Calu3 (cell line): Measurements from ENCODE around the gene PRKN. TPM values are rescaled to one million over a fixed set of nuclear protein-coding genes. Genes with fewer than 3 reads are reported as not detected.

Source experiments
- BruUV-seq: library from RNA; stranded (reverse); fragments of 400-500 nt; replicated peaks from 2 replicates; lab custom pipeline; 2021; lab: Mats Ljungman, UMichigan
- CTCF ChIA-PET: fragments of 300-600 bp; sonication (Branson Sonifier 250); formaldehyde crosslinking; loops from one replicate; lab custom pipeline; 2022; ENCODE audit warnings: antibody characterized with exemption; lab: Charles Lee
- DNase-seq: peaks from one replicate; pipeline ENCODE4 v3.0.0; 2022
- H3K27ac Mint-ChIP-seq: one replicate; pipeline ENCODE4 v1.8.0; 2022; ENCODE audit warnings: mixed read lengths; ENCODE audit not compliant: unreplicated experiment
- H3K27me3 Mint-ChIP-seq: one replicate; pipeline ENCODE4 v1.8.0; 2022; ENCODE audit warnings: mixed read lengths; ENCODE audit not compliant: unreplicated experiment
- H3K36me3 Mint-ChIP-seq: one replicate; pipeline ENCODE4 v1.8.0; 2022; ENCODE audit warnings: mild to moderate bottlenecking, moderate library complexity, mixed read lengths; ENCODE audit not compliant: insufficient read depth, unreplicated experiment
- H3K4me1 Mint-ChIP-seq: one replicate; pipeline ENCODE4 v1.8.0; 2022; ENCODE audit warnings: mild to moderate bottlenecking, low read depth, mixed read lengths; ENCODE audit not compliant: unreplicated experiment
- H3K4me3 Mint-ChIP-seq: one replicate; pipeline ENCODE4 v1.8.0; 2022; ENCODE audit warnings: mild to moderate bottlenecking, low read depth, moderate library complexity, mixed read lengths; ENCODE audit not compliant: unreplicated experiment
- H3K9me3 Mint-ChIP-seq: one replicate; pipeline ENCODE4 v1.8.0; 2022; ENCODE audit warnings: low read depth, mixed read lengths; ENCODE audit not compliant: unreplicated experiment
- CTCF ChIP-seq: fragments of 200-600 bp; IDR thresholded peaks from one replicate; pipeline ENCODE4 v1.8.0; 2022; ENCODE audit warnings: antibody characterized with exemption; ENCODE audit not compliant: unreplicated experiment
- intact Hi-C: fragments of 100-400 bp; cut with micrococcal nuclease; formaldehyde crosslinking; loops from one replicate; pipeline ENCODE4 v1.10.0; 2022; ENCODE audit not compliant: unreplicated experiment
- total RNA-seq: library from RNA; stranded (reverse); gene quantifications from 2 replicates; pipeline ENCODE4 v1.2.3, GENCODE V29; 2022

The PRKN gene
- total RNA-seq, 1 experiment from 2014 or later = 3.8 TPM

DNA sequence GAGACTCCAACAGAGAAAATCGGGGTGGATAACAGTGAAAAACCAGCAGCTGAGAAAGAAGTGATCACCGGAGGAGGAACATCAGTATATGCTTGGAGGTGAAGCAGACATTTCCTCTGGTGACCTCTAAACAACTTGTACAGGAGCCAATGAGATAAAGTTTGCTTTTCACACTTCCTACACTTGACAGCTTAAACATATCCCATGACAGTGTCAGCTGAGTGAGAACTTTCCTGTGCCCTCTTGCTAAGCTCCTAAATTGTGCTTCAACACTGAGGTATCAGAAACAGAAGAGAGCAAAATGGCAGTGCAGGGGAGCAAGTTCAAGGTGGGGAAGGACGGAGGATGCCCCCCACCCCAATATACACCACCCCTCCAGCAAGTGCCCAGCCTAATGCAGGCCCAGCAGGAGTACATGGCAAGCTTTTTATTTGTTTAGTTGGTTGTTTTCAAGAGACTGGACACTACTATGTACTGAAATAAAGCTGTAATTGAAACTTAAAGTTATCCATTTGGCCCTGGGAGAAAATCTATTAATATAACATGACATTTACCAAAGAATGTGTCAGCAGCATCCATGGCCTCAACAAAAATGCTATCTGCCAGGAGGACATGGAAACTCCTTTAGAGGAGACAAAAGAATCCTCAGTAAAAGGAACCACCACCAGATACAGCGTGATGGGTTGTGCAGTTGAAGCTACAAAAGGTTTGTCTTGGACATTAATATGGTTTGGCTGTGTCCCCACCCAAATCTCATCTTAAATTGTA, 540.2 kb downstream of the PRKN start:
- CTCF ChIA-PET = interaction anchor here (0.6 kb wide), 1 partner anchor 275 kb away, joined by 3 read pairs; no protein-coding TSS in a partner anchor
- intact Hi-C loops = no loop called here
- no peak for DNase-seq
- no peaks in the 10 kb centered on the region for H3K9me3 Mint-ChIP-seq
- no peaks in the 10 kb centered on the region for H3K36me3 Mint-ChIP-seq
- H3K4me3 Mint-ChIP-seq = no peak overlapping the region
- H3K27ac Mint-ChIP-seq = no peak overlapping the region
- no peaks in the 10 kb centered on the region for H3K27me3 Mint-ChIP-seq
- BruUV-seq = no TSS peak
- no peak for TF ChIP-seq CTCF
- no peaks in the 10 kb centered on the region for H3K4me1 Mint-ChIP-seq

DNA sequence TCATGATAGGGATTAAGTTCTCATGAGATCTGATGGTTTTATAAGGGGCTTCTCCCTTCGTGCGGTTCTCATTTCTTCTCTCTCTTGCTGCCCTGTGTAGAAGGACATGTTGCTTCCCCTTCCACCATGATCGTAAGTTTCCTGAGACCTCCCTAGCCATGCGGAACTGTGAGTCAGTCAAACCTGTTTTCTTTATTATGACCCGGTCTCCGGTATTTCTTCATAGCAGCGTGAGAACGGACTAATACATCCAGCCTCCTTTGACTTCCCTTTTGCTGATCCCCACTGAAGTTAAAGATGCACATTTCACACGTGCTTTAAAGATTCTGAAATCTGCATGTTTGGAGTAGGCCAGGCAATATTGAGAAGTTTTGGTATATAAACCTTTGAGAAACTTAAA, 543.1 kb downstream of the PRKN start:
- Mint-ChIP-seq H3K27me3 (no peaks in the 10 kb centered on the region), H3K4me3 (no peak overlapping the region), H3K9me3 (no peaks in the 10 kb centered on the region), H3K4me1 (peaks cover 10% of the 10 kb centered on the region), H3K27ac (no peak overlapping the region), H3K36me3 (no peaks in the 10 kb centered on the region)
- BruUV-seq = no TSS peak
- intact Hi-C loops = no loop called here
- CTCF ChIA-PET = no interaction called here
- DNase-seq = no peak
- no peak for TF ChIP-seq CTCF

GRCh38 chr6:162181741-162182401, 545.7 kb downstream of the PRKN start:
- Mint-ChIP-seq H3K27ac (no peak overlapping the region), H3K4me3 (no peak overlapping the region), H3K4me1 (peaks cover 18% of the 10 kb centered on the region), H3K27me3 (no peaks in the 10 kb centered on the region), H3K36me3 (no peaks in the 10 kb centered on the region), H3K9me3 (no peaks in the 10 kb centered on the region)
- CTCF ChIA-PET = no interaction called here
- BruUV-seq = no TSS peak
- DNase-seq = no peak
- no peak for TF ChIP-seq CTCF
- intact Hi-C loops = no loop called here

GRCh38 chr6:162181111-162181510, 546.5 kb downstream of the PRKN start:
- no peaks in the 10 kb centered on the region for H3K27me3 Mint-ChIP-seq
- no peaks in the 10 kb centered on the region for H3K9me3 Mint-ChIP-seq
- intact Hi-C loops = no loop called here
- BruUV-seq = no TSS peak
- H3K36me3 Mint-ChIP-seq = no peaks in the 10 kb centered on the region
- peaks cover 18% of the 10 kb centered on the region for H3K4me1 Mint-ChIP-seq
- TF ChIP-seq CTCF = no peak
- H3K27ac Mint-ChIP-seq = no peak overlapping the region
- DNase-seq = no peak
- H3K4me3 Mint-ChIP-seq = no peak overlapping the region
- CTCF ChIA-PET = no interaction called here
